GM23248 (cell line): Measurements from ENCODE around the gene PDE4B.

Experiments used
- EZH2 ChIP-seq: fragments of 200-600 bp; sonication (generic); IDR thresholded peaks from 2 replicates; pipeline ENCODE4 v1.6.1; 2018; ENCODE audit warnings: antibody characterized with exemption, mild to moderate bottlenecking; ENCODE audit not compliant: insufficient read depth, poor library complexity, severe bottlenecking
- EZH2phosphoT487 ChIP-seq: fragments of 200-600 bp; sonication (generic); IDR thresholded peaks from 2 replicates; pipeline ENCODE4 v1.6.1; 2018; ENCODE audit warnings: antibody characterized with exemption, moderate library complexity, mild to moderate bottlenecking, low read depth; ENCODE audit not compliant: insufficient read depth

- TF ChIP-seq EZH2 (no peak), EZH2phosphoT487 (no peak)
These were observed 499.6 kb downstream of the PDE4B start for GRCh38 chr1:66292305-66292704.
